K562 (cell line): ENCODE results near the gene LMOD1. TPM values are rescaled to one million over a fixed set of nuclear protein-coding genes. Genes with fewer than 3 reads are reported as not detected.

ENCODE experiments used
- ATAC-seq: fragments of 200-7000 bp; cut with Tn5 transposase; 3 replicates; pipeline ENCODE4 v1.9.1; 2020; ENCODE audit warnings: moderate library complexity
- BruUV-seq: library from RNA; stranded (reverse); fragments of 400-500 nt; replicated peaks from 2 replicates; lab custom pipeline; 2021; lab: Mats Ljungman, UMichigan
- CTCF ChIA-PET: fragments of 300-600 bp; formaldehyde crosslinking; extraction: SDS; loops from one replicate; lab custom pipeline; 2021; ENCODE audit warnings: low intra/inter-chr PET ratio; lab: Yijun Ruan, JAX
- POLR2A ChIA-PET: fragments of 300-600, 350-650 bp; sonication (Branson Sonifier 250); formaldehyde crosslinking; extraction: SDS; loops from one replicate; lab custom pipeline; 2021; ENCODE audit warnings: antibody characterized with exemption, inconsistent platforms; lab: Yijun Ruan, JAX
- DNase-seq, 4 experiments: peaks; one replicate each; pipeline versions ENCODE4 v3.0.0 to v3.0.0-alpha.2; 2011 to 2018; ENCODE audit warnings: low spot score in 3 of 4, mixed read lengths in 3 of 4; ENCODE audit errors: extremely low read depth in 1 of 4
- FAIRE-seq: peaks from 2 replicates; lab custom pipeline; 2011; peaks lifted over from hg19 to GRCh38; lab: Jason Lieb, UNC
- H2AFZ ChIP-seq: 2 replicates; pipeline ENCODE4 v1.6.0; 2011; ENCODE audit warnings: low read depth, low read length, control low read depth, inconsistent platforms
- H3K27ac ChIP-seq: fragments of 200-600 bp; 3 replicates; pipeline ENCODE4 v1.8.0; 2011; ENCODE audit warnings: low read depth, mild to moderate bottlenecking, control low read depth, inconsistent platforms, low read length, moderate library complexity, mixed read lengths; ENCODE audit errors: extremely low read depth
- H3K27me3 ChIP-seq, 2 experiments: fragments of 300-600 bp in 1 of 2; 2 replicates in 1 of 2; 3 replicates in 1 of 2; pipeline versions ENCODE4 v1.6.0 to v1.8.0; 2011; ENCODE audit warnings: inconsistent platforms in 2 of 2, low read length in 2 of 2, mild to moderate bottlenecking in 1 of 2, mixed read lengths in 1 of 2, moderate library complexity in 1 of 2; ENCODE audit not compliant: control insufficient read depth in 2 of 2, insufficient read depth in 2 of 2
- H3K36me3 ChIP-seq: fragments of 300-600 bp; 3 replicates; pipeline ENCODE4 v1.8.0; 2011; ENCODE audit warnings: mild to moderate bottlenecking, low read length, inconsistent platforms; ENCODE audit not compliant: control insufficient read depth, insufficient read depth
- H3K4me1 ChIP-seq, 2 experiments: fragments of 200-600 bp in 1 of 2; replicated peaks in 1 of 2; 2 replicates in 1 of 2; 3 replicates in 1 of 2; pipeline versions ENCODE4 v1.5.1 to v1.8.0; 2011; ENCODE audit warnings: inconsistent platforms in 2 of 2, low read length in 2 of 2, mild to moderate bottlenecking in 1 of 2, mixed read lengths in 1 of 2, moderate library complexity in 1 of 2; ENCODE audit not compliant: control insufficient read depth in 2 of 2, insufficient read depth in 2 of 2
- H3K4me2 ChIP-seq: 2 replicates; pipeline ENCODE4 v1.6.1; 2011; ENCODE audit warnings: low read length, control low read depth, inconsistent platforms, mixed read lengths; ENCODE audit not compliant: insufficient read depth
- H3K4me3 ChIP-seq: fragments of 200-600 bp; sonication (generic), shearing (Covaris generic); 2 replicates; pipeline ENCODE4 v1.5.1; 2016; ENCODE audit warnings: control low read depth, inconsistent platforms
- H3K79me2 ChIP-seq: fragments of 200-600 bp; 3 replicates; pipeline ENCODE4 v1.8.0; 2011; ENCODE audit warnings: low read length, inconsistent platforms; ENCODE audit not compliant: control insufficient read depth, insufficient read depth
- H3K9ac ChIP-seq, 2 experiments: 2 replicates each; pipeline versions ENCODE4 v1.6.0 to v1.6.1; 2011; ENCODE audit warnings: low read depth in 2 of 2, low read length in 2 of 2, control low read depth in 1 of 2, inconsistent platforms in 1 of 2, mild to moderate bottlenecking in 1 of 2, mixed read lengths in 1 of 2; ENCODE audit not compliant: insufficient read depth in 1 of 2
- H3K9me1 ChIP-seq: one replicate; pipeline ENCODE4 v1.6.0; 2011; ENCODE audit warnings: inconsistent platforms, mild to moderate bottlenecking, low read length, moderate library complexity; ENCODE audit not compliant: control insufficient read depth, insufficient read depth
- H3K9me3 ChIP-seq: replicated peaks from 2 replicates; pipeline ENCODE4 v1.5.1; 2011; ENCODE audit warnings: low read depth, low read length, inconsistent platforms; ENCODE audit not compliant: control insufficient read depth, insufficient read depth
- H4K20me1 ChIP-seq: replicated peaks from 2 replicates; pipeline ENCODE4 v1.6.1; 2011; ENCODE audit warnings: low read length, inconsistent platforms, mixed read lengths; ENCODE audit not compliant: control insufficient read depth, insufficient read depth
- HDAC6 ChIP-seq: IDR thresholded peaks from 2 replicates; pipeline ENCODE4 v1.6.1; 2012; ENCODE audit warnings: low read depth, mild to moderate bottlenecking, control low read depth, inconsistent platforms, low read length, moderate library complexity
- NEUROD1 ChIP-seq: fragments of 150-350 bp; IDR thresholded peaks from 2 replicates; pipeline ENCODE4 v1.6.1; 2014; ENCODE audit warnings: borderline replicate concordance, low read length, low read depth; ENCODE audit not compliant: partially characterized antibody
- XRCC5 ChIP-seq: fragments of 200-400 bp; formaldehyde crosslinking; IDR thresholded peaks from 2 replicates; pipeline ENCODE4 v1.6.1; 2017; ENCODE audit warnings: low read depth, mild to moderate bottlenecking, low read length
- ZNF24 ChIP-seq: fragments of 450-650 bp; IDR thresholded peaks from 2 replicates; pipeline ENCODE4 v1.6.1; 2016
- WGBS: fragments of 100-300 bp; shearing (Covaris generic); methylation state at CpG from one replicate; pipeline ENCODE4 v1.1.6; 2016; ENCODE audit warnings: low coverage, mixed read lengths; ENCODE audit not compliant: insufficient coverage; ENCODE audit errors: missing lambda C conversion rate; 5-methylcytosine and 5-hydroxymethylcytosine counted together
- in situ Hi-C: fragments of 300-500 bp; cut with MboI; formaldehyde crosslinking; loops from 4 replicates; pipeline ENCODE4 v1.15.0; 2018; ENCODE audit warnings: inconsistent platforms, mixed read lengths
- intact Hi-C: fragments of 100-400 bp; cut with micrococcal nuclease; formaldehyde crosslinking; loops from 2 replicates; pipeline ENCODE4 v1.14.2; 2022
- polyA plus RNA-seq, 8 experiments: library from polyadenylated mRNA; depleted of rRNA in 4 of 8; stranded (reverse) in 5 of 8; unstranded in 3 of 8; fragments of >200 nt; fragmentation: Nextera tagmentation in 2 of 8; fragmentation: Illumina TruSeq in 1 of 8; extraction: Ambion mirVana in 2 of 8; extraction: Trizol in 1 of 8; gene quantifications; 2 replicates each; pipeline versions ENCODE4 v1.2.1 to v1.2.3, GENCODE V29; 2011 to 2014; ENCODE audit warnings: inconsistent platforms in 1 of 8, missing spikeins in 1 of 8
- total RNA-seq, 7 experiments: library from RNA; depleted of rRNA in 6 of 7; stranded (reverse); fragments of >200 nt in 6 of 7; fragmentation: Illumina TruSeq in 2 of 7; extraction: Trizol in 2 of 7; gene quantifications; 2 replicates each; pipeline versions ENCODE4 v1.2.1 to v1.2.3, GENCODE V29; 2011 to 2021; ENCODE audit warnings: low replicate concordance in 1 of 7
- TF ChIP-seq, protein P1 (sequence below): fragments of 250-450 bp; sonication (Bioruptor Pico); IDR thresholded peaks from 2 replicates; pipeline ENCODE4 v1.8.0; 2022; ENCODE audit warnings: moderate library complexity, mild to moderate bottlenecking, inconsistent platforms

The LMOD1 gene
- total and polyA plus RNA-seq, 9 of the 15 experiments (the other 6 are each of a cell fraction or from before 2014, with no cell fraction given): 0.03 to 0.54 (median 0.38) TPM; not detected in 1

DNA sequence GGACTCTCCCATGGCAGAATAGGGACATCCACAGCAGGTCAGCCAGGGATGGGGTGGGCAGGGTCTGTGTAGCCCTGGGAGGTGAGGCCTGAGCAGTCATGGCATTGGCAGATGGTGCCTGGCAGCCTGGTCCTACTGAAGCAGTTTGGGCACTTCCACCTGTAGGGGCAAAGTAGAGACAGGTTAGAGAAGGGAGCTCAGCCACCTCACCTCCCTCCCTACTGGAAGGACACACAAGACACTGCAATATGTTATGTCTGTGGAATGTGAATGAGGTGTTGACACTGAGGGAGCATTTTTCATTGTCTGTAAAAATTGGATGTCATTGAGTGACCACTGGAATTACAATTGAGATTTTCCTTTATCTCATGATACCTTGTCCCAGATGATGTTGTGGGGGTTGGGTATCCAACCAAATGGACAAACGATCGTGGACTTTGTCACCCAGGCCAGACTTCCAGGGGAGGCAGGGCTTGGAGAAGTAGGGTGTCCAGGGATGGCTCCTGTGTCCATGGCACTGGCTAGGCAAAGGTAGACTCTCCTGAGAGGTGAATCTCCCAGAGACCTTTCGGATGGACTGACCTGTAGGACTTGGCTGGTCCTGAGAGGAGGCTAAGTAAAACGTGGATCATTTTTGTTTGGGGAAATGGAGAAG is 48.0 kb downstream of the LMOD1 start:
- H4K20me1 ChIP-seq: no peaks in the 10 kb centered on the region; the same call in 1 of the 2 replicates
- no peak for DNase-seq
- 11% methylated on average over 4 of the region's 4 CpGs for WGBS
- CTCF ChIA-PET: no interaction called here
- H3K9ac ChIP-seq: no peak overlapping the region
- no peaks in the 10 kb centered on the region for H3K9me3 ChIP-seq
- peaks cover 3 to 8% of the 10 kb centered on the region in 2 experiments; a peak in 2 of 5 replicates for H3K4me1 ChIP-seq
- no peak for ATAC-seq
- H2AFZ ChIP-seq: no peak overlapping the region
- in situ Hi-C loops (no loop called here), intact Hi-C loops (no loop called here)
- H3K4me3 ChIP-seq: no peak overlapping the region
- TF ChIP-seq ZNF24 (no peak), NEUROD1 (no peak), HDAC6 (no peak), XRCC5 (no peak)
- TF ChIP-seq, protein P1, sequence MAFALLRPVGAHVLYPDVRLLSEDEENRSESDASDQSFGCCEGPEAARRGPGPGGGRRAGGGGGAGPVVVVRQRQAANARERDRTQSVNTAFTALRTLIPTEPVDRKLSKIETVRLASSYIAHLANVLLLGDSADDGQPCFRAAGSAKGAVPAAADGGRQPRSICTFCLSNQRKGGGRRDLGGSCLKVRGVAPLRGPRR: no peak
- no peak overlapping the region for H3K27ac ChIP-seq
- no peak for FAIRE-seq
- no TSS peak for BruUV-seq
- H3K36me3 ChIP-seq: no peaks in the 10 kb centered on the region
- H3K27me3 ChIP-seq: peaks cover 0 to 21% of the 10 kb centered on the region in 2 experiments; a peak in 3 of 5 replicates
- H3K79me2 ChIP-seq: no peaks in the 10 kb centered on the region
- H3K9me1 ChIP-seq: no peaks in the 10 kb centered on the region
- POLR2A ChIA-PET: interaction anchor here (0.9 to 1.5 kb wide), 4 partner anchors 30 to 70 kb away, joined by 3 to 5 read pairs (median 4); no protein-coding TSS in a partner anchor
- H3K4me2 ChIP-seq: no peak overlapping the region
